HG02571 (cell line): ENCODE data around the gene AFF1.
"Not testable (repeated sequence)": the region's sequence is repeated elsewhere in the genome, so short reads cannot be mapped to it uniquely, and the experiment has no call there.

ENCODE experiments used
- ATAC-seq: cut with Tn5 transposase; IDR thresholded peaks from one replicate; pipeline ENCODE4 v1.9.1; 2021; ENCODE audit warnings: mild to moderate bottlenecking, moderate library complexity; ENCODE audit not compliant: unreplicated experiment

Gene AFF1

DNA sequence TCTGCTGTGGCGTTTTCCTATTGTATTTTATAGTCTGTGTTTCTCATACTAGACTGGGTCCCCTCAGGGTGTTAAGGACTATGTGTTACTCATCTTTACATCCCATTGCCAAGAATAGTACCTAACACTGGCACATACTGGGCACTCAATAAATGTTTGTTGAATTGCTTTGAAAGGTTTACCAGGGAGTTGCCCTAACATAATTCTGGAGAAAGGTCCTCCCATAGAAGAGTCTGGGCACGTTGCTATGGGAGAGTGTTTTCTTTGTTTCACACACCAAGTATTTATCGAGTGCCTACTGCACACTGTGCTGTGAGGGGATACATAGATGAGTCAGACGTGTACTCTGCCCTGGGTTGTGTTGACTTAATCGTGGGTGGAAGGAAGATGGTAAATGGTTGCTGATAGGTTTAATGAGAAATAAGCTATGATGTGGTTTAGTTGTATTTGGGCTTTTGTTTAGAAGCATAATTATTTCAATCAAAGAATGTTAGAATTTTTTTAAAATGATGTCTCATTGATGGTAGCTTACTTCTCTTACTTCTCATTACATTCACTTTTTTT is 42.9 kb downstream of the AFF1 start:
- ATAC-seq, result peak; percentile 90

- ATAC-seq, result no peak
Observed at GRCh38 chr4:86978709-86979108, 43.9 kb downstream of the AFF1 start.

GRCh38 chr4:86980230-86980629 is 45.4 kb downstream of the AFF1 start:
- ATAC-seq, result no peak

DNA sequence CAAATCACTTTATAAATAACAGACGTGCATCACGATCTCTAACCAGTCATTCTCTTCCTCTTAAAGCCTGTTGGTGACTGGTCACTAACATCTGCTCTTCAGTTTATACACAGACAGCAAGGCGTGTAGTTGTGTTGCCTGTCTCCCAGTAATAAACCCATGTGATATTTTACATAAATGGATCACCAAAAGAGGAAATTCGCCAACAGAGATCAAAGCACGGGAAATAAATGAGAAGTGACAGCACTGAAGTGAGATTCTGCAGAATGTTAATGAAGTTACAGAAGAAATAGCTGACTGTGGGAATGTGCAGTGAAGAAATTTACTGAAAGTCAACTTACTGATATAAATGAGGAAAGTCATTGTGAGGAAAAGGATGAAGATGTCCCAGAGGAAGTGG is 47.0 kb downstream of the AFF1 start:
- ATAC-seq, result no peak

GRCh38 chr4:86985852-86986251 is 51.0 kb downstream of the AFF1 start:
- not testable (repeated sequence) for ATAC-seq

DNA sequence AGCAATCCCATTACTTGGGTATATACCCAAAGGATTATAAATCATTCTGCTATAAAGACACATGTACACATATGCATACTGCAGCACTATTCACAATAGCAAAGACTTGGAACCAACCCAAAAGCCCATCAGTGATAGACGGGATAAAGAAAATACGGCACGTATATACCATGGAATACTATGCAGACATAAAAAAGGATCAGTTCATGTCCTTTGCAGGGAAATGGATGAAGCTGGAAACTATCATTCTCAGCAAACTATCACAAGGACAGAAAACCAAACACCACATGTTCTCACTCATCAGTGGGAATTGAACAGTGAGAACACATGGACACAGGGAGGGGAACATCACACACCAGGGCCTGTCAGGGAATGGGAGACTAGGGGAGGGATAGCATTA is 54.8 kb downstream of the AFF1 start:
- not testable (repeated sequence) for ATAC-seq

- no peak for ATAC-seq
Observed at GRCh38 chr4:86990510-86990909, 55.7 kb downstream of the AFF1 start.

DNA sequence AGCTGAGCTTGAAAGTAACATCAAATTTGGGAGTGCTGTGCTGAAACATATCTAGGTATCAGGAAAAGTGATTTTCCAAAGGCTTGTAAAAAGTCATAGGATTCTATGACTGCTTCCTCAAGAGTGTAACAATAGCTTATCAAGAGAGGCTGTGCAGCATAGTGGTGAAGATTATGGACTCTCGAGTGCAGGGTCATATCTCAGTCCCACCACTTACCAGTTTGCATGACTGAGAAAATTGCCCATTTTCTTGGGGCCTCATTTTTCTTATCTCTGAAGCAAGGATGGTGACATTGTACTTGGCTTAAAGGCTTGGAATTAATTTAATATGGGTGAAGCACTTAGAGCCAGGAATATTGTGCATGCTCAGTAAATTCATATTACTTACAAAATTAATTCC is 57.2 kb downstream of the AFF1 start:
- no peak for ATAC-seq

- ATAC-seq, result no peak
Observed at GRCh38 chr4:86993909-86994681, 59.3 kb downstream of the AFF1 start.

GRCh38 chr4:86994686-86995085 is 59.9 kb downstream of the AFF1 start:
- ATAC-seq, result no peak

GRCh38 chr4:86996510-86996909 is 61.7 kb downstream of the AFF1 start:
- ATAC-seq, result not testable (repeated sequence)

- no peak for ATAC-seq
Observed at GRCh38 chr4:86999136-86999643, 64.4 kb downstream of the AFF1 start.

DNA sequence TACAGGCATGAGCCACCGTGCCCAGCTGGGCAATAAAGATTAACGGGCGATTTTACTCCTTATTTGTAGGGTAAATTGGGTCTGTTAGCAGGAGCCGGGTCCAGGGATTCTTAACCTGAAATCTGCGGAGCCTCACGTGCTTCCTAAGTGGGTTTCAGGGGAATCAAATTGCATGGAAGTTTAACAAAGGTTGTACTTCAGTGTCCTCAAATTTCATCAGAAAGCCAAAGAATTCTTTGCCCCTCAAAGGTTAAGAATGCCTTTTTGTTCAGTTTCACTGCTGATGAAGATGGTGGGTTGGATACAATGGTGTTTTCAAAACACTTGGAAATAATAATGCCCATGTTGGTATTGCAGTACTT is 67.9 kb downstream of the AFF1 start:
- ATAC-seq, result no peak

DNA sequence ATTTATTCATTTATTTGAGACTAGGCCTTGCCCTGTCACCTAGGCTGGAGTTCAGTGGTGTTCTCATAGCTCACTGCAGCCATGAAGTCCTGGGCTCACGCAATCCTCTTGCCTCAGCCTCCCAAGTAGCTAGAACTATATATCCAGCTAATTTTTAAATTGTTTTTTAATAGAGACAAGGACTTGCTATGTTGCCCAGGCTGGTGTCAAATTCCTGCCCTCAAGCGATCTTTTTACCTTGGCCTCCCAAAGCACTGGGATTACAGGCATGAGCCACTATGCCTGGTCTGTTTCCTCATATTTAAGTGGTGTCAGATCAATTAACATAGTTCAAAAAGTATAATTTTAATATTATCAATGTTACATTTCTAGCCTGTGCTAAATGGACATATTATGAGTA is 68.5 kb downstream of the AFF1 start:
- ATAC-seq, result no peak

GRCh38 chr4:87005369-87005689 is 70.5 kb downstream of the AFF1 start:
- ATAC-seq, result no peak

GRCh38 chr4:87005690-87006425 is 71.0 kb downstream of the AFF1 start:
- peak; percentile 3 for ATAC-seq

GRCh38 chr4:87006426-87006675 is 71.5 kb downstream of the AFF1 start:
- no peak for ATAC-seq

DNA sequence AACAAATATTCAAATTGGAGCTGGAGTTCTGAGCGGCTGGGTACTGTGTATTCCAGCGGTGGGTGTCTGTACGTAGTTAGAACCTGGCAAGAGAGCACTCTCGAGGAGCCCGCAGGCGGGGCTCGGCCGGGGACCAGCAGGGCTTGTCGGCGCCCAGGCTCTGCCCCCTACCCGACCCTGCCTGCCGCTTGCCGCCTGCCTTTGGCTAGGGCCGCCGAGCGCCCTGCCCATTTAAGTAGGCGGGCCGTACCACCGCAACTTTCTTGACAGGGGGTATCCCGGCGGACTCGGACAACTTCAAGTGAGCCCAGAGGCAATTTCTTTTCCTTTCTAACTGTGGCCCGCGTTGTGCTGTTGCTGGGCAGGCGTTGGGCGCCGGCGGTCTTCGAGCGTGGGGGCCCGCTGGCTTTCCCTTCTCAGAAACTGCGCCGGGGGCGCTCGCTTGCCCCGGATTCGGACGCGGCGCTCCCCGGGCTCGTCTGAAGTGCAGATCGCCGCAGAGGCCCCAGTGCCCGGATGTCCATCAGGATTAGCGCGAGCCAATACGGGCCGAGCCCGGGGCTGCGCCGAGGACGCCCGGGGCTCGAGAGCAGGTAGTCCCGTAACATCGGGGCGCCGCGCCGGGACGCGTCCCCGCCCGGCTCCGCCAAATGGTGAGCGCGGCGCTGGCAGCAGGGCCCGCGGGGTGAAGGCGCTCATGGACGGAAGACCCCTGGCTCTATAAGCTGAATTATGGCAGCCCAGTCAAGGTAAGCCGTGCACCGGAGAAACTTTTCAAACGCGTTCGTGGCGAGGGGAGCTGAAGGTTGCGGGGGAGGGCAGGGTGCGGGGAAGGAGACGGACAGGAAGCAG is 72.1 kb downstream of the AFF1 start:
- ATAC-seq, result peak; percentile 72

GRCh38 chr4:87007528-87008446 is 73.0 kb downstream of the AFF1 start:
- ATAC-seq, result no peak

- ATAC-seq, result no peak
Observed at GRCh38 chr4:87009095-87009648, 74.4 kb downstream of the AFF1 start.
